Esophagus muscularis mucosa (tissue), 4 donors: Measurements from ENCODE around the gene COL6A1. TPM values are rescaled to one million over a fixed set of nuclear protein-coding genes. Genes with fewer than 3 reads are reported as not detected.

ENCODE experiments used
- DNase-seq: peaks from one replicate; pipeline ENCODE4 v3.0.0-alpha.2; 2017; ENCODE audit errors: extremely low spot score
- H3K27ac ChIP-seq, 4 donors: fragments of 200-600 bp; sonication (generic); replicated peaks in 1 of 4; 1 replicate in 3 of 4; 2 replicates in 1 of 4; pipeline ENCODE4 v1.5.1; 2016 to 2019; ENCODE audit warnings: mild to moderate bottlenecking in 1 of 4
- H3K27me3 ChIP-seq, 4 donors: fragments of 200-600 bp; sonication (generic); one replicate each; pipeline versions ENCODE4 v1.5.1 to v1.6.0; 2016 to 2019
- H3K36me3 ChIP-seq, 4 donors: fragments of 200-600 bp; sonication (generic); one replicate each; pipeline ENCODE4 v1.5.1; 2016 to 2019
- H3K4me1 ChIP-seq, 4 donors: fragments of 200-600 bp; sonication (generic); one replicate each; pipeline ENCODE4 v1.5.1; 2016 to 2019
- H3K4me3 ChIP-seq, 4 donors: fragments of 200-600 bp; sonication (generic); 1 replicate in 2 of 4; 2 replicates in 2 of 4; pipeline ENCODE4 v1.5.1; 2016 to 2019; ENCODE audit warnings: mild to moderate bottlenecking in 4 of 4, moderate library complexity in 1 of 4
- H3K9me3 ChIP-seq, 4 donors: fragments of 200-600 bp; sonication (generic); 1 replicate in 3 of 4; 2 replicates in 1 of 4; pipeline ENCODE4 v1.5.1; 2016 to 2019
- EP300 ChIP-seq: sonication (generic); formaldehyde crosslinking; IDR thresholded peaks from one replicate; pipeline ENCODE4 v1.6.1; 2017; ENCODE audit warnings: antibody characterized with exemption
- POLR2A ChIP-seq: fragments of 450-650 bp; IDR thresholded peaks from one replicate; pipeline ENCODE4 v1.6.1; 2017; ENCODE audit warnings: antibody characterized with exemption, moderate library complexity, mild to moderate bottlenecking, low read depth
- POLR2AphosphoS5 ChIP-seq, 2 donors: sonication (generic); formaldehyde crosslinking; IDR thresholded peaks; one replicate each; pipeline ENCODE4 v1.6.1; 2017; ENCODE audit warnings: antibody characterized with exemption in 2 of 2
- WGBS: methylation state at CpG from one replicate; pipeline ENCODE4 v1.1.5; 2018; 5-methylcytosine and 5-hydroxymethylcytosine counted together
- intact Hi-C: fragments of 100-400 bp; cut with DNase I; formaldehyde crosslinking; loops from one replicate; pipeline ENCODE4 v1.15.1; 2023
- total RNA-seq, 4 donors: library from RNA; depleted of rRNA; stranded (reverse); fragments of >200 nt; gene quantifications; one replicate each; pipeline versions ENCODE4 v1.1.0 to v1.2.1, GENCODE V29; 2016
- TF ChIP-seq, protein P1 (sequence below), 3 experiments: fragments of 200-600 bp in 2 of 3; fragments of 450-650 bp in 1 of 3; sonication (generic) in 2 of 3; IDR thresholded peaks; one replicate each; pipeline ENCODE4 v1.5.1; 2017 to 2019; ENCODE audit warnings: antibody characterized with exemption in 3 of 3, mild to moderate bottlenecking in 2 of 3, moderate library complexity in 1 of 3

COL6A1 gene
- total RNA-seq, 4 donors from 2014 or later, result 646 to 1,432 (median 1,078) TPM

DNA sequence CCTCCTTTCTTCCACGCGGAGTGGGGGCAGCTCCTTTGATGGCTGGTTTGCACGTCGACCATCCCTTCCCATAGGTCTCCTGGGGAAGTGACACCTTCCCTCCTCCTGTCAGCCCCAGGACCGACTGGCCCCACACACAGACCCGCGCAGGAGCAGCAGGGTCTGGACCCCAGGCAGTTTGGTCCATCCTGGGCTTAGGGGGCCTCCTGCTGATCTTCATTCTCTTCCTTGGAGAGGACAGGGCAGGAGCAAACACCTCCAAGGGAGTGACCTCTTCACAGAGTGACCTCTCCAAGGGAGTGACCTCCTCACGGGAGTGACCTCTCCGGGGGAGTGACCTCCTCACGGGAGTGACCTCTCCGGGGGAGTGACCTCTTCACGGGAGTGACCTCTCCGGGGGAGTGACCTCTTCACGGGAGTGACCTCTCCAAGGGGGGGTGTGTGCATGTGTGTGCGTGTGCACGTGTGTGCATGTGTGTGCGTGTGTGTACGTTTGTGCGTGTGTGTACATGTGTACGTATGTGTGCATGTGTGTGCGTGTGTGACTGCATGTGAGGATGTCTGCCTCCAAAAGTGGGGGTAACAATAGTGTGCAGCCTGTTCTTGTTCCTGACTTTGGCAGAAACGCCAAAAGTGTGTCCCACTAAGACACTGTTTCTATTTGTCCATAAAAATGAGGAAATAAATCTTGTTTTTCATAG is 29.8 kb downstream of the COL6A1 start:
- H3K27me3 ChIP-seq, result no peaks in the 10 kb centered on the region
- DNase-seq, result peak; percentile 87
- WGBS, result 84% methylated on average over 16 of the region's 22 CpGs
- no peaks in the 10 kb centered on the region for H3K9me3 ChIP-seq
- H3K27ac ChIP-seq, result no peak overlapping the region
- H3K4me3 ChIP-seq, result no peak overlapping the region
- no peak for TF ChIP-seq EP300
- TF ChIP-seq, protein P1, sequence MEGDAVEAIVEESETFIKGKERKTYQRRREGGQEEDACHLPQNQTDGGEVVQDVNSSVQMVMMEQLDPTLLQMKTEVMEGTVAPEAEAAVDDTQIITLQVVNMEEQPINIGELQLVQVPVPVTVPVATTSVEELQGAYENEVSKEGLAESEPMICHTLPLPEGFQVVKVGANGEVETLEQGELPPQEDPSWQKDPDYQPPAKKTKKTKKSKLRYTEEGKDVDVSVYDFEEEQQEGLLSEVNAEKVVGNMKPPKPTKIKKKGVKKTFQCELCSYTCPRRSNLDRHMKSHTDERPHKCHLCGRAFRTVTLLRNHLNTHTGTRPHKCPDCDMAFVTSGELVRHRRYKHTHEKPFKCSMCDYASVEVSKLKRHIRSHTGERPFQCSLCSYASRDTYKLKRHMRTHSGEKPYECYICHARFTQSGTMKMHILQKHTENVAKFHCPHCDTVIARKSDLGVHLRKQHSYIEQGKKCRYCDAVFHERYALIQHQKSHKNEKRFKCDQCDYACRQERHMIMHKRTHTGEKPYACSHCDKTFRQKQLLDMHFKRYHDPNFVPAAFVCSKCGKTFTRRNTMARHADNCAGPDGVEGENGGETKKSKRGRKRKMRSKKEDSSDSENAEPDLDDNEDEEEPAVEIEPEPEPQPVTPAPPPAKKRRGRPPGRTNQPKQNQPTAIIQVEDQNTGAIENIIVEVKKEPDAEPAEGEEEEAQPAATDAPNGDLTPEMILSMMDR (IDR thresholded peaks at IDR 0.05), result no peak
- no peak for TF ChIP-seq POLR2AphosphoS5 (IDR thresholded peaks at IDR 0.05)
- no peak for TF ChIP-seq POLR2A
- H3K36me3 ChIP-seq, result no peaks in the 10 kb centered on the region
- H3K4me1 ChIP-seq, result no peaks in the 10 kb centered on the region
- intact Hi-C loops, result no loop called here

DNA sequence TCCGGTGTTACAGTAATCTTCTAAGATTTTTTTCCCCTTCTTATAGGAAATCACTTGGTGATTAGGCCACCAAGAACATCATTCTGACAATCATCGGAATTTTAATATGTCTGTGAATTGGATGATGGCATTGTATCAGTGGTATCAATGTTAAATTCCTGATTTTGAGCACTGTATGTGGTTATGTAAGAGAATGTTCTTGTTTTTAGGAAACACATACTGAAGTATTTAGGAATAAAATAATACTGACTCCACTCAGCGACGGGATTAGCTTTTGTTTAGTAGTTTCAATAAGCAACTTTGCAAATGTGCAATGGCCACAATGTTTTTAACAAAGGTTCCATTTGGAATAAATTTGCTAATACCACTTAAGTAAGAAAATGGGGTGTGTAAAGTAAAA is 30.6 kb downstream of the COL6A1 start:
- no peaks in the 10 kb centered on the region for H3K4me1 ChIP-seq
- intact Hi-C loops, result no loop called here
- DNase-seq, result no peak
- 87% methylated on average over 4 of the region's 4 CpGs for WGBS
- H3K9me3 ChIP-seq, result no peaks in the 10 kb centered on the region
- no peak for TF ChIP-seq POLR2AphosphoS5 (IDR thresholded peaks at IDR 0.05)
- TF ChIP-seq, protein P1 (IDR thresholded peaks at IDR 0.05), result no peak
- no peak for TF ChIP-seq EP300
- no peak for TF ChIP-seq POLR2A
- H3K4me3 ChIP-seq, result no peak overlapping the region
- no peaks in the 10 kb centered on the region for H3K36me3 ChIP-seq
- no peaks in the 10 kb centered on the region for H3K27me3 ChIP-seq
- H3K27ac ChIP-seq, result no peak overlapping the region

DNA sequence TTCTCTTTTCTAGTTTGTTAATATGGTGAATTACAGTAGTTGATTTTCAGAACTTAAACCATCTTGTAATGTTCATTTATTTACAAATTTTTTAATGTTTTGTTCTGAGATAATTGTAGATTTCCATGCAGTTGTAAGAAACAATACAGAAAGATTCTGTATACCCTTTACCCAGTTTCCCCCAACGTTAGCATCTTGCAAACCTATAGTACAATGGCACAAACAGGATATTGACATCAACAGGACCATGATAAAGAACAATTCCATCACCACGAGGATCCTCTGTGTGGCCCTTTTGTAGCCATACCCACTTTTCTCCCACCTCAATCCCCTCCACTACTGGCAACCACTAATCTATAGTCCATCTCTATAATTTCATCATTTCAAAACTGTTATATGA is 33.3 kb downstream of the COL6A1 start:
- TF ChIP-seq, protein P1 (IDR thresholded peaks at IDR 0.05), result no peak
- TF ChIP-seq POLR2A, result no peak
- TF ChIP-seq POLR2AphosphoS5 (IDR thresholded peaks at IDR 0.05), result no peak
- TF ChIP-seq EP300, result no peak
- 62% methylated on average over 2 of the region's 2 CpGs for WGBS
- Histone ChIP-seq H3K27ac (no peak overlapping the region), H3K4me1 (peaks cover 0 to 10% (median 8%) of the 10 kb centered on the region in 4 donors), H3K36me3 (no peaks in the 10 kb centered on the region), H3K27me3 (no peaks in the 10 kb centered on the region), H3K9me3 (no peaks in the 10 kb centered on the region), H3K4me3 (no peak overlapping the region)
- intact Hi-C loops, result no loop called here
- no peak for DNase-seq

DNA sequence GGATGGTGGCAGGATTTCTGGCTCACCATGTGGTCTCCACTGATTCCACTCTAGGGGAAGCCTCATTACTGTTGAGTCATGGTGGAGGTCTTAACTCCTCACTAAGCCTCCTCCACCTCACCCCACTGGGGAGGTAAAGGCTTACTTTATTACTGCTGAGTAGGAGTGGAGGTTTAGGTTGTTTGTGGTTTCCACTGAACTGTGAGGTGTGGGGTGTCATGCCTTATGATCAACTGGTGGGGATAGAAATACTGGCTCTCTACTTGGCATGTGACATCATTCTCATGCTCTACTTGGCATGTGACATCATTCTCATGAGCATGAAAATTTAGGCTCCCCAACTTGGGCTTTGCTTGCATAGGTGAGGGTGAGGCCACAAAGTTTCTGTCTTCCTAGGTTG is 35.6 kb downstream of the COL6A1 start:
- Histone ChIP-seq H3K4me1 (peaks cover 7 to 34% (median 27%) of the 10 kb centered on the region in 4 donors), H3K27me3 (no peaks in the 10 kb centered on the region), H3K9me3 (no peaks in the 10 kb centered on the region), H3K27ac (no peak overlapping the region), H3K36me3 (no peaks in the 10 kb centered on the region), H3K4me3 (no peak overlapping the region)
- TF ChIP-seq POLR2AphosphoS5 (IDR thresholded peaks at IDR 0.05), result no peak
- no peak for TF ChIP-seq EP300
- TF ChIP-seq, protein P1 (IDR thresholded peaks at IDR 0.05), result no peak
- TF ChIP-seq POLR2A, result no peak
- intact Hi-C loops, result no loop called here
- DNase-seq, result no peak

DNA sequence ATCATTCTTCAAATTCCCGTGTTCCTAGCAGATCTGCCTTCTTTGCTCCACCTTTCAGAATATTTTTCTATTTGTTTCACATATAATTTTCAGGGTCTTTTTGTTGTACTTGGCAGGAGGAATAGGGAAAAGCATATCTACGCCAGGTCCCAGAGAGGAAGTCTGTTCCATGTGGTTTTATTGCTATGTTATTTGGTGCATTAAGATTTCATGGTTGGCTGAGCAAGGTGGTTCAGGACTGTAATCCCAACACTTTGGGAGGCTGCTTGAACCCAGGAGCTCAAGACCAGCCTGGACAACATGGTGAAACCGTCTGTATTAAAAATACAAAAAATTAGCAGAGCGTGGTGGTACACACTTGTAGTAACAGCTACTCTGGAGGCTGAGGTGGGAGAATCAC is 36.1 kb downstream of the COL6A1 start:
- Histone ChIP-seq H3K27me3 (no peaks in the 10 kb centered on the region), H3K4me3 (no peak overlapping the region), H3K4me1 (peaks cover 12 to 39% (median 33%) of the 10 kb centered on the region in 4 donors), H3K36me3 (no peaks in the 10 kb centered on the region), H3K27ac (no peak overlapping the region), H3K9me3 (no peaks in the 10 kb centered on the region)
- TF ChIP-seq POLR2A (no peak), EP300 (no peak), POLR2AphosphoS5 (IDR thresholded peaks at IDR 0.05) (no peak)
- TF ChIP-seq, protein P1 (IDR thresholded peaks at IDR 0.05), result no peak
- 96% methylated on average over 4 of the region's 4 CpGs for WGBS
- DNase-seq, result no peak
- intact Hi-C loops, result no loop called here
